Muscle of arm (tissue), 12 donors: ENCODE measurements around the gene WDR35. TPM values are rescaled to one million over a fixed set of nuclear protein-coding genes. Genes with fewer than 3 reads are reported as not detected.
"Not testable (repeated sequence)": the region's sequence is repeated elsewhere in the genome, so short reads cannot be mapped to it uniquely, and the experiment has no call there.

ENCODE experiments used
- DNase-seq: peaks from one replicate; pipeline ENCODE4 v3.0.0-alpha.2; 2013
- polyA plus RNA-seq, 12 donors: library from polyadenylated mRNA; unstranded; fragments of 120-200 nt; gene quantifications; one replicate each; pipeline ENCODE4 v1.2.1, GENCODE V29; 2013; ENCODE audit not compliant: insufficient read length in 12 of 12

The WDR35 gene
- polyA plus RNA-seq, 12 donors, result 6.1 to 22.4 (median 8.7) TPM; not detected in 1

DNA sequence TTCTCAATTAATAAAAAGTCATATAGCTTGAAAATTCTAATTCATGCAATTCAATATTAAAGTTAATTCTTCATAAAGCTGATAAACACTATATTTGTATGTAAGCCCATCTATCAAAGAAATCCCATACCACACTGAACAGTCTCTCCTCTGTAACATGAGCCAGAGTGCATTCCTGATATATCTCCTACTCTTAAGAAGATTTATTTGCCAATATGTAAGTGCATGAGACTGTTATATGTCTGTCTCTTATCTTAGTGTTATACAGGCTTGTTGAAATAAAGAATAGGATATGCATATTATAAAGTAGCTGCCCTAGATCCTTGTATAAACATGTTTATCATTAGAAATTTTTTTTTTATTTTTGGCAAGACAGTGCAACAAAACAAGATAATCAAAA is 47.7 kb downstream of the WDR35 start:
- no peak for DNase-seq

DNA sequence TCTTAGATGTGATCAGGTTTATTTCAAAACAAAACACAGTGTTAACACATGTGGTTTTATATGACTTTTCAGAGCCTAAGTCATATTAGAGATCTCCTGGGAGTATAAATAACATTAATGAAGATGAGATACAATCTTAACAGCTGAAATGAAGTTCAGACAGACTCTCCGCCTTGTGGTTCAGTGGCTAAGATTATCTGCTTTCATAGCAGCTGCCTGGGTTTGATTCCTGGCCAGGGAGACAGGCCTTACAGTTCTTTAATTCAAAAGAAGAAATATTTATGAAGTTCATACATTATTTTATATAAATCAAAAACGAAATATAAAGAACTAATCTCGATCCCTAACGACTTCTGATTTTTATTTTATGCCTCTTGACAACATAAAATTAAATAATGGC is 52.9 kb downstream of the WDR35 start:
- no peak for DNase-seq

DNA sequence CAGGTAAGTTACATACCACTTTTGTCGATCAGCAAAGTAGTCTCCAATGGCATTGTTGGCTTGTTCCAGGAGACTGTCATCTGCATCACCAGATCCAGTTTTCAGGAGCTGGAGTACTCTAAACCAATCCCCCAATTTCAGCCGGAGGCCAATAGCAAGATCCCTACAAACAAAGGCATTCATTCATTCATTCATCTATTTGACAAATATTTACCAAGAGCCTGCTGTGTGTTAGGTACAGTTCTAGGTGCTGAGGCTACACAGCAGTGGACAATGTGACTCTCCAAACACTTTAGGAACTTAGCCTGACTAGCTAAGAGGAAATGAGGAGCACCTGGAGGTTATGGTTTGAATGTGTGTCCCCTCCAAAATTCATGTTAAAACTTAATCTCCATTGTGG is 53.7 kb downstream of the WDR35 start:
- DNase-seq, result no peak

DNA sequence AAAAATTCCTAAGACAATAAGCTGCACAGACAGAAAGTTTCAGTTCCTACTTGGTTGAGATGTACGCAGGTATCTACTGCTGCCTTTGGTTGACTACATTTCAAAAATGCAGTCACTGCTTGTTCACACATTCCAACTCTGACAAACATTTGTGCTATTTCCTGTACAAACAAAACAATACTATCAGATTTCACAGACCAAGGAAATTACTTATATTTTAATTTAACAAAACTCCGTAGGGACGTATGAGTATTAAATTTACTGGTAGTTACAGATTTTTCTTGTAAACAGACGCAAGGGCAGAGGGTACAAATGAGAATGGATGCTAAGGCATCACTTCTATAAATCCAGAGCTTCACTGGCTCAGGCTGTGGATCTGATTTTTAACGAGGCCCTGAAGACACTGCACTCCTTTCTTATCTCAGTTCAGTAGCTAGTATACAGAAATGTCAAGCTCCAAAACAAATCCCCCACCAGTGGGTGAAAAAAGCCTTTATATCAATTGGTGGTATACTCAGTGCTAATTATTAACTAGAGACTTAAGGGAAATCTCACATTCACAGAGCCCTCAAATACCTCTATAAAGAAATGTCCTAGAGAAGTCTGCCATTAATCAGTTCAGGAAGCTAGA is 56.4 kb downstream of the WDR35 start:
- no peak for DNase-seq

DNA sequence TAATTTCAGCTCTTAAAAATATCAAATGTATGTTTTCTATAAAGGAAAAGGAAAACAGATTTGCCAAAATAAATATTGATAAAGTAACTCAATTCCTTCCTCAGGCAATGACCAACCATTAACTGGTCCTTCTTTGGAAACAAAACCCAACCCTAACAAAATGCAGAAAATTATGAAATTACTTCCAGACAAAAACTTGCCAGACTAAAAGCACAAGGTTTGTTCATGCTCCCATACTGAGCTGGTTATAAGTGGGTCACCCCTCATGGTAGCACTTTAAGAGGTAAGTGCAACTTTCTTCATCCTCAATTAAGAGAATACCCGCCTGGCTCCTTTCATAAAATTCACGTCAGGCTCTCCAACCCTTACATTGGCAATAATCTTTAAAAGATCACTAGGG is 57.0 kb downstream of the WDR35 start:
- no peak for DNase-seq

DNA sequence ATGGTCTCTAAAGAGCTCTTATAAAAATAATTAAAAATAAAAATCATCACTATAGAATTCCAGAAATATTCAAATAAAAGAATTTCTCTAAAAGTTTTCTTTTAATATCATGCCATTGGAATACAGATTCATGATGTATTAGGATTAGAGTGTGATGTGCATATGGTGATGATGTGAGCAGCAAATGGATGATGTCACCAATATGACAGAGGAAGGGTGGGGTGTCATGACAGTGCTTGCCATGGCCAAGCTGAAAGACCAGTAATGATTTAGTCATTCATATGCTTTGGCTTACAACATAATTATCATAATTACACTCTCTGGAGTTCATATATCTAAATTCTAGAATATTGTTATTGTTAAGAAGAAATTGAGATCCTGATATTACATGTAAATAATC is 60.7 kb downstream of the WDR35 start:
- DNase-seq, result no peak

DNA sequence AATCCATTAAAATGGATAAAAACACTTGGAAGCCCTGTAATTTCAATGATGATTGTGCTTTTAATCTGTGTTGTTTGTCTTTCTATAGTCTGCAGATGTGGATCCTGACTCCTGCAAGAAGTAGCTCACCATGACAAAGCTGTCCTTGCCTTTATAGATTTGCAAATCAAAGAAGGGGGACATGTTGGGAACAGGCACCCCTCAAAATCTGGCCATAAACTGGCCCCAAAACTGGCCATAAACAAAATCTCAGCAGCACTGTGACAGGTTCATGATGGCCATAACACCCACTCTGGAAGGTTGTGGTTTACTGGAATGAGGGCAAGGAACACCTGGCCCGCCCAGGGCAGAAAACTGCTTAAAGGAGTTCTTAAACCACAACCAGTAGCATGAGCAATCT is 62.1 kb downstream of the WDR35 start:
- DNase-seq, result not testable (repeated sequence)

DNA sequence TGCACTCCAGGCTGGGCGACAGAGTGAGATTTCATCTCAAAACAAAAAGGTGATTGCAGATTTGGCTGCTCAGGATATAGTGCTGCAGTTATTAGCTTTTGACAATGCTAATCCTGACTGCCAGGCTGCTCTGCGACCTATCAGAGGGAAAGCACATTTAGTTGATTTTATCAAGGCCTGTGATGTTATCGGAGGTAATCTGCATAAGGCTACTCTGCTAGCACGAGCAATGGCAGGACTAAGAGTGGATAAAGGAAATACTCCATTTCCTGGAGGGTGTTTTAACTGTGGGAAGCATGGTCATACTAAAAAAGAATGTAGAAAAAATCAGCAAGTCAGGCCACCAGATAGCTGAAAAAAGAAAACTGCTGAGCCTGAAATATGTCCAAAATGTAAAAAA is 65.4 kb downstream of the WDR35 start:
- DNase-seq, result not testable (repeated sequence)

DNA sequence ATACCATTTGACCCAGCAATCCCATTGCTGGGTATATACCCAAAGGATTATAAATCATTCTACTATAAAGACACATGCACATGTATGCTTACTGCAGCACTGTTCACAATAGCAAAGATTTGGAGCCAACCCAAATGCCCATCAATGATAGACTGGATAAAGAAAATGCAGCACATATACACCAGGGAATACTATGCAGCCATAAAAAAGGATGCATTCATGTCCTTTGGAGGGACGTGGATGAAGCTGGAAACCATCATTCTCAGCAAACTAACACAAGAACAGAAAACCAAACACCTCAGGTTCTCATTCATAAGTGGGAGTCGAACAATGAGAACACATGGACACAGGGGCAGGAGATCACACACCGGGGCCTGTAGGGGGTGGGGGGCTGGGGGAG is 67.7 kb downstream of the WDR35 start:
- not testable (repeated sequence) for DNase-seq

DNA sequence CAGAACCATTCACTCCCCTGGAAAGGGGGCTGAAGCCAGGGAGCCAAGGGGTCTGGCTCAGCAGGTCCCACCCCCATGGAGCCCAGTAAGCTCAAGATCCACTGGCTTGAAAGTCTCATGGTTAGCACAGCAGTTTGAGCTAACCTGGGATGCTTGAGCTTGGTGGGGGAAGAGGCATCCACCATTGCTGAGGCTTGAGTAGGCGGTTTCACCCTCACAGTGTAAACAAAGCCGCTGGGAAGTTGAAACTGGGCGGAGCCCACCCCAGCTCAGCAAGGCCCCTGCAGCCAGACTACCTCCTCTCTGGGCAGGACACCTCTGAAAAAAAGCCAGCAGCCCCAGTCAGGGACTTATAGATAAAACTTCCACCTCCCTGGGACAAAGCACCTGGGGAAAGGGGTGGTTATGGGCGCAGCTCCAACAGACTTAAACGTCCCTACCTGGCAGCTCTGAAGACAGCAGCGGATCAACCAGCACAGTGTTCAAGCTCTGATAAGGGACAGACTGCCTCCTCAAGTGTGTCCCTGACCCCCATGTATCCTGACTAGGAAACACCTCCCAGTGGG is 73.4 kb downstream of the WDR35 start:
- DNase-seq, result no peak

DNA sequence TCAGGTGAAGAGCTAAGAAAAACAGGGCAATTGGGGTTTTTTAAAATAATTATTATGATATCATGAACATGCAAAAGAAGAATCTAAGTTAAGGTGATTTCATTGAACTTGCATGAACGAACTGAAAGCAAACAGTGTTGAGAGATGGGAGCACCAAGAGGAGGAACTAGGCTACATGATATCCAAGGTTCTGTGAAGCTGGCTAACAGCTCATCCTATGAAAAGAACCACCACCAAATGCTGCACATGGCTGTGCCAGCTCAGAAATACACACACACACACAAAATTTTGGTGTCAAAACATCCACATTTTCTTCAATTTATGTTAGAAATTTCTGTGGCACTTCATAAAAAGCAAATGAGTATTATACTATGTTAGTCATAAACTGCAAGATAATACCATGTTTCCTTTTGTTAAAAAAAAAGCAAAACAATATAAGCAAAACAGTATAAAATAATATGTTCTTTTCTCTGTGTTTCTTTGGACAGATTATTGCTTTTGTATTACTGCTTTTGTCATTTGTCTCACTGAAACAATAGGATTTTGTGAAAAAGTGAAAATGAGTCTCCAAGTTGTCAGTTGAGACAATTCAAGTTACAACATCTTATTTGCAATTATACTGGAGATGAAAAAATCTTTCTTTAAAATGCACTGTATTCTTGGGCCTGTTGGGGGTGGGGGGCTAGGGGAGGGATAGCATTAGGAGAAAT is 75.5 kb downstream of the WDR35 start:
- DNase-seq, result no peak

DNA sequence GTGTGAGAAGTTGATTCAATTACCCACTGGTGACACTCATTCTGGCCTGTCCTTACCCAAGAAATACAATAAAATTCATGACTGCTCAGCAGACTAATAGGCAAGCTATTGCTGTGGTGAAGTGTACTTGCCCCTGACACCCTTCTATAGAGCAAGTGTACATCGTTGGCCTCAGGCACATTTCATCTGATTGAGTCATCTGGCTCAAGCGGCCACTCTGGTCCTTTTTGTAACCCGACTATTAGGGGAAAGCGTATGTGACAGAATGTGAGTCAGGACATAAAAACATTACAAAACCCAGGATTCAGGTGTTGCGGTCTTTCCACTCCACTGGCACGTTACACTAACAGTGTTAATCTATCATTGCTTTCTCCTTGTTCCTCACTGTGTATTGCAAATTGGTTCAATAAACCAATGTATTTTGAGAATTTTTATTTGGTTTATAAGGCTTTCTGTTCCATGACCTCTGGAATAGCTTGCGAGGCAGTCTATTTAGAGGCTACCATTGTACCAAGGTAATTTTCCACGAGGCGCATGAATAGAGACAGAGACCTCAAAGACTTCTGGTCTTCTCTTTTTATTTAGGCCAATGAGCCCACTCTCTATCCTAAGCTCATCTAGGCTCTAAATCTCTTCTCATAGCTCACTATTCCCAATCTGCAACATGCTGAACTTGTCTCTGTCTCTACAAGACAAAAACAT is 77.9 kb downstream of the WDR35 start:
- no peak for DNase-seq

DNA sequence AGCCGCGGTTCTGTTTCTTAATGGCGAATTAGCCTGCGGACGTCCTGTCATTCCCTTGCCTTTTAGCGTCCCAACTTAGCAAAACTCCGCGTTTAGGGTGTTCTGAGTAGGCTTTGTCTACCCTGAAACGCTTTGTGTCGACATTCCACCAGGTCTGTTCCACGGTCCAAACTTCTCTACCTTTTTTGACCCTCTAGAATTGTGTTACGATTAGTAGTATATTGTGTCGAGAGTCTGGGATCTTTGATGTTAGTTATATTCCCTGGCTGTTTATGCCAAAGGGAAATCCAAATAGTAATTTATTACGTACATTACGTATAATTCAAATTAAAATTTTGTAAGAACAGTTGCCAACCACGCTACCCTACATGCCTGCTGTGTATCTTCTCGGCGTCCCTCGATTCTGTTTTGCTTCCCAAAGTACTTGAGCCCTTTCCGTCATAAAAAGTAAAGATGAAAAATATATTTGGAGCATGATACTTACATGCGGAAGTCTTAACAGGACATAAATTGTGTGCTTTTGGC is 87.6 kb downstream of the WDR35 start:
- DNase-seq, result no peak

DNA sequence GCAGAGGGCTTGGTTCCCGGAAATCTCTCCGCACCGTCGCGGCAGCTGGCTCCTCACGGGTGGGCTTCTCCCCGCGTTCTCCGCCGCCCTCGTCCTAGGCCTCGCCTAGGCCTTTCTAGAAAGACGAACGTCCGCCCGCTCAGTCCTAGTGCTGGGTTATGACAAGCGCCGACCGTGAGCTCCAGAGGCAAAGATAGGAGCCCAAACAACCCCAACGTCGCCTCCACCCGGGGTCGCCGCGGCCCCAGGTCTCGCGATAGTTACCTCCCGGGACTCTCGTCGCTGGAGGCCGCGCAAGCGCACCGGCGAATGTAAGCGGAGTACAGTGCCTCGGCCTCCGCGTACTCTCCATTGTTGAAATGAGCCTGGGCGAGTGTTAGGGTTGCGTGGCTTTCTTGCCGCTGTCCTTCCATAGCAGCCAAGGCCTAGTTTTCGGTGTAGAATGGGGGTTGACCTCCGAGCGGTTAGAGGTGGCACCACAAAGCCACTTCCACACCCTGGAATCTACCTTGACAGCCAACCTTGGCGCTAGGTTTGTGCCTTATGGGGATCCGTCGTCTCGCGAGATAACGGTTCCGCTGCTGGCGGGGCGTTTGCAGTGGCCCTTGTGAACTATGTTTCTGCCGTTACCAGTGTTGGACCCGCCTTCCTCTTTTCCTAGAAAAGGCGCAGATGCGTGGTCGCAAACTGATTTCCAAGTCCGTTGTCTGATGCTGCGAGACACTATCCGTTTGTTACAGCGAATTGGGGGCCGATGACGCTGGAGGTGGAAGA is 88.3 kb downstream of the WDR35 start, which contains the start of gene TTC32:
TTC32 (minus strand) TSS at position 542 of the 774 bp plus-strand sequence; CDS start at position 413, 129 bp downstream.
- DNase-seq, result peak; percentile 98

DNA sequence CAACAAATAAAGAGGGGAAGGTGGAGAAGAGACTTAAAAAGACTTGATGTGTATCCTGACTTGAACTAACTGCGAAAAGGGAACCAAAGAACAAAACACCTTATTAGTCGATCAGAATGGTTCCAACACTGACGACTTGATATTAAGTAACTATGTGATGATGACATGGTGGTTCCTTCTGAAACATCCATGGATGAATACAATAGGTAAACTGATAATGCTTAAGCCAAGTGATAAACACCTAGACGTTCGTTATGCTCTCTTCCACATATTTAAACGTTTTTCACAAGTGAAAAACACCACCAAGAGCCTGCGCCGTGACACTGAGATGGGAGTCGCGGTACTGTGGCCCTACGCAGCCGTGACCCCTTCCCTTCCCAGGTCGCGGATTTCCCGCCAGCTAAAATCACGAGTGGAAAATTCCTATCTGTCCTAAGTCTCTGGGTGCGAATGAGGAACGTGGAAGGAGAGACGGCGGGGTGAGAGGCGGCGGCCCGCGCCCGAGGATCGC is 88.9 kb downstream of the WDR35 start:
- DNase-seq, result no peak

DNA sequence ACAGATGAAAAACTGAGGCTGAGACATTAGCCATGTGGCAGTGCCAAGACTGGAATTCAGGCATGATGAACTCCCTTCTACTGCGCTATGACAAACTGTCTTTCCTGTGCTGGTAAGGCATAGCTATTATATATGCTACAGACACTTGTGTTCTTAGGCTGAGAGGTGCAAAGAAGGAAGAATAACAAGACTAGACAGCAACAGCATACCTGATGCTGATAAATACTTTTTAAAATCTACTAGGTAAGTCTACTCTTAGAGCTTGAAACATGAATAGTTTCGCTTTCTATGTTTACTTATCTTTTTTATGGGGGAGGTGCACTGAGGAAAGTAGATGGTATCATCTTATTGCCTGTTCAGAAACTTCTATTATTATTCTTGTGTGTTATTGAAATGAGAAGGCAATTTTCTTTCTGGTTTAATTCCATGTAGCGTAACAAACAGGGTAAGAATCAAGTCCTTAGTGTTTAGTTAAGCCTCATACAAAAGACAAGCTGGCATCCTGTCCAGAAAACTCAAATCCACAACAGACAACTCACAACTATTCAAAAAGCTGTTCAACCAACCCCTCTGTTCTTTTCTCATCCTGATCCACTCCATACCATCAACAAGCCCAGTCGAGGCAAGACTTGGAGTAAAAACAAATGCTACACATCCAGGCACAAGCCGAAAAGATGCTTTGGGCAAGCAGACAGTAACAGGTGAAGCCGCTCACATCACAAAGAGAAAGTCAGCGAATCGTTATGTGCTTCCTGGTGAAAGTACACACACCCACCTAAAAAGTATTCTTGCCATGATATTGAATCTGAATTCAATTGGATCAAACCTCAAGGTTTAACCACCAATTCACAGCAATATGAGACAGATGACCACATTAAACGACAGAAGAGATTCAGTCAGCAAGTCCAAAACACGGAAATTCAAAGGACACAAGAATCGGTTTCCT is 89.6 kb downstream of the WDR35 start:
- peak; percentile 10 for DNase-seq

DNA sequence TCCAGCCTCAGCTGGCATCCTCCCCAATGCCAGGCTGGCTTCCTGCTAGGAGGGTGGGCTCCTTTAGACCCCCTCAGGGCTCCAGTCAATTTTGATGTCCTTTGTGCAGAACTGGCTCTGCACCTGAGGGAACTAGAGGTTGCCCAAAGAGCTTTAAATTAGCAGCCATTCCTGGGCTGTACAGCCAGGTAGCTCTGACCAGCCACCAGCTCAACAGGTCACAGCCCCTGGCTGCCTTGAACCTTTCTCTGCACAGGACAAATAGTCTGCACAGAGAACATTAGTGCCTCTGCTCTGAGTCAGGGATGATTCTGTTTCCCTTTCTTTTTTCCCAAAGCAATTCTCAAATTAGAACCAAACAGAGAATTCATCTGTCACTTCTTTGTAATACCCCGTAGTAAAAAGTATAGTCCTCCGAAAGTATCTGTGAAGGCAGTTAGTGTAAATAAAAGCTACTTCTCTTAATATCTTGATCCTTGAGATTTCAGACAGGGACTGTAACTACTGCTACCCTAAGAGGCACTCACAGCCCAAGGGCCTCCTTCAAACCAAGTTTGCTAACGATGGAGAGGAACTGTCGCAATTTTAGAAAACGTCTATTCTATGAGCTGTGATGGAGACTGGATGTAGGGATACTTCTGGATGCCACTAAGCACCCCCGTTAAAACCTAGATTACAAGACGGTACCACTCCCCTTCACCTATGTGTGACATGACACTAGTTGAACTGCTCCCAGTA is 91.1 kb downstream of the WDR35 start:
- no peak for DNase-seq

DNA sequence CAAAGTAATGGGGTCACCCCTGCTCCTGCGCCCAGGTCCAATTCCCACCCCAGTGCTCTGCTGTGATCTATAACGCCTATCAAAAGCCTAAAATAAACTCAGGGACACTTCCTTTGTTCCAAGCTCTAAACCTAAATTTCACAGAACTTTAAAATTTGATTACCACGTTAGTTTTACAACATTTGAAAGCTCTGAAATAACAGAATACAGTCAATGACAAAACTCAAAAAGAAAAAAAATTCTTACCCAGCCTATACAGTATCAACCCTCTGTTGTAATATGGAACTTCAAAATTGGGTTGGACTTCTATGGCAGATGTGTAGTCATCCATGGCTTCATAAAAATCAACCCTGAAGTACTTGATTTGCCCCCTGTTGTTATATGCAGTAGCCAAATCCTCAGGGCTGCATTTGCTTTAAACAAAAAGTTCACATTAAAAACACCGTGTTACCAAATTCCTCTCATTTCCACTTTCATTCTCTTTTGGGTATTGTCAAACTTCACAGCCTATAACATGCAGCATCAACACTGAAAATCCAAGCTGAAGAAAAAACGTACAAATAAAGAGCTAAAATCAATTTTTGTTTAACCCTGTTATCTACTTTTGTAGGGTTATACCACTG is 92.2 kb downstream of the WDR35 start:
- DNase-seq, result no peak

DNA sequence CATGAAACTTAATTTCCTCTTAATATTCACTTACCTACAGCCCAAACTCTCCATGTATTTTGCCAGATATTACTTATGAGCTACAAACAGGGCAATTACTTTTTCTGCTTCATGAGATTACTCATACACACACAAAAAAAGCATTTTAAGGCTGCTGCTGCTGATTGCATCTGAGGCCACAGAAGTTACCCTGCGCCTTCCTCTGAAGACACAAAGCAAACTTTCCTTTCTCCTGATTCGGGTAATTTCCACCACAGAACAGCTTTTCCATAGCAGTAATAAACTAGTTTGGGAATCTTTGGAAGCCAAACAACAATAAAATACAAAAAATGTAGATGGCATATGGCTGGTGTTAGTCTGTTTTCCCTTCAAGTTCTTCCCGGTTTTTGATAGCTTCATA is 94.4 kb downstream of the WDR35 start:
- DNase-seq, result no peak
